Hepatocyte (in vitro differentiated cells): ENCODE data around the gene PGGHG.

ENCODE experiments used
- EZH2 ChIP-seq: fragments of 200-600 bp; sonication (generic); IDR thresholded peaks from 2 replicates; pipeline ENCODE4 v1.6.1; 2016; ENCODE audit warnings: antibody characterized with exemption, mild to moderate bottlenecking, borderline replicate concordance
- TF ChIP-seq, protein P1 (sequence below): fragments of 200-600 bp; sonication (generic); IDR thresholded peaks from 2 replicates; pipeline ENCODE4 v1.5.1; 2016; ENCODE audit warnings: antibody characterized with exemption, mild to moderate bottlenecking; ENCODE audit not compliant: poor library complexity

DNA sequence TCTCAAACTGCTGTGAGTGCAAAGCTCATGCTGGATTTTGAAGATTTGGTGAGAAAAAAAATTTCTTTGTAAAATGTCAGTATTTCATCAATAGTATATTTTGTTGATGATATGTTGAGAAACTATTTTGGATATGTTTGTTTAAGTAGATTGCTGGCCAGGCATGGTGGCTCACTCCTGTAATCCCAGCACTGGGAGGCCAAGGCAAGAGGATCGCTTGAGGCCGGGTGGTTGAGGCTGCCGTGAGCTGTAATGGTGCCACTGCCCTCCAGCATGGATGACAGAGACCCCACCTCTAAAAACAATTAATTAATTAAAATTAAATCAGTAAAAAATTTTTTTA is 38.6 kb downstream of the PGGHG start:
- TF ChIP-seq, protein P1, sequence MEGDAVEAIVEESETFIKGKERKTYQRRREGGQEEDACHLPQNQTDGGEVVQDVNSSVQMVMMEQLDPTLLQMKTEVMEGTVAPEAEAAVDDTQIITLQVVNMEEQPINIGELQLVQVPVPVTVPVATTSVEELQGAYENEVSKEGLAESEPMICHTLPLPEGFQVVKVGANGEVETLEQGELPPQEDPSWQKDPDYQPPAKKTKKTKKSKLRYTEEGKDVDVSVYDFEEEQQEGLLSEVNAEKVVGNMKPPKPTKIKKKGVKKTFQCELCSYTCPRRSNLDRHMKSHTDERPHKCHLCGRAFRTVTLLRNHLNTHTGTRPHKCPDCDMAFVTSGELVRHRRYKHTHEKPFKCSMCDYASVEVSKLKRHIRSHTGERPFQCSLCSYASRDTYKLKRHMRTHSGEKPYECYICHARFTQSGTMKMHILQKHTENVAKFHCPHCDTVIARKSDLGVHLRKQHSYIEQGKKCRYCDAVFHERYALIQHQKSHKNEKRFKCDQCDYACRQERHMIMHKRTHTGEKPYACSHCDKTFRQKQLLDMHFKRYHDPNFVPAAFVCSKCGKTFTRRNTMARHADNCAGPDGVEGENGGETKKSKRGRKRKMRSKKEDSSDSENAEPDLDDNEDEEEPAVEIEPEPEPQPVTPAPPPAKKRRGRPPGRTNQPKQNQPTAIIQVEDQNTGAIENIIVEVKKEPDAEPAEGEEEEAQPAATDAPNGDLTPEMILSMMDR = no peak
- TF ChIP-seq EZH2 = no peak
